SU-DHL-6 (cell line): ENCODE results near the gene PPP1R13B.

Experiments
- H2AFZ ChIP-seq: fragments of 200-600 bp; sonication (generic); 2 replicates; pipeline ENCODE4 v1.6.1; 2014; ENCODE audit warnings: low read depth, mild to moderate bottlenecking, moderate library complexity, mixed read lengths, antibody characterized with exemption, low read length; ENCODE audit not compliant: severe bottlenecking
- H3F3A ChIP-seq: fragments of 200-600 bp; shearing (Covaris generic); 2 replicates; pipeline ENCODE4 v1.6.0; 2016; ENCODE audit warnings: antibody characterized with exemption, mild to moderate bottlenecking; ENCODE audit not compliant: insufficient read depth
- H3K27ac ChIP-seq: fragments of 200-600 bp; sonication (generic); 2 replicates; pipeline ENCODE4 v1.5.1; 2016; ENCODE audit warnings: low read depth, mild to moderate bottlenecking, low read length, moderate library complexity, mixed read lengths
- H3K27me3 ChIP-seq: fragments of 200-600 bp; sonication (generic), shearing (Covaris generic); 2 replicates; pipeline ENCODE4 v1.6.0; 2014; ENCODE audit warnings: mild to moderate bottlenecking, low read length
- H3K36me3 ChIP-seq: fragments of 200-600 bp; sonication (generic); 2 replicates; pipeline ENCODE4 v1.6.1; 2014; ENCODE audit warnings: mild to moderate bottlenecking, low read length, mixed read lengths
- H3K4me2 ChIP-seq: fragments of 300-600, 200-600 bp; shearing (Covaris generic), sonication (generic); 2 replicates; pipeline ENCODE4 v1.6.0; 2014; ENCODE audit warnings: low read length, low read depth, mild to moderate bottlenecking; ENCODE audit not compliant: poor library complexity, severe bottlenecking
- H3K4me3 ChIP-seq: fragments of 200-600 bp; sonication (generic); 2 replicates; pipeline ENCODE4 v1.5.1; 2014; ENCODE audit warnings: antibody characterized with exemption, low read length, mild to moderate bottlenecking, mixed read lengths; ENCODE audit not compliant: insufficient read depth, poor library complexity, severe bottlenecking
- H3K79me2 ChIP-seq: fragments of 200-600 bp; sonication (generic); 2 replicates; pipeline ENCODE4 v1.6.1; 2014; ENCODE audit warnings: mild to moderate bottlenecking, low read length, moderate library complexity; ENCODE audit not compliant: insufficient read depth
- H3K9ac ChIP-seq: fragments of 200-600 bp; sonication (generic); 2 replicates; pipeline ENCODE4 v1.7.0; 2014; ENCODE audit warnings: mild to moderate bottlenecking, low read length
- H3K9me2 ChIP-seq: fragments of 200-600 bp; sonication (generic); replicated peaks from 2 replicates; pipeline ENCODE4 v1.6.1; 2014; ENCODE audit warnings: low read length; ENCODE audit not compliant: insufficient read depth
- H3K9me3 ChIP-seq: fragments of 200-600 bp; sonication (generic); 2 replicates; pipeline ENCODE4 v1.6.1; 2014; ENCODE audit warnings: low read length, mixed read lengths; ENCODE audit not compliant: insufficient read depth
- H4K20me1 ChIP-seq: fragments of 200-600 bp; sonication (generic); 2 replicates; pipeline ENCODE4 v1.6.1; 2014; ENCODE audit warnings: low read depth, mild to moderate bottlenecking, antibody characterized with exemption, low read length, moderate library complexity, mixed read lengths
- EZH2phosphoT487 ChIP-seq: fragments of 200-600 bp; sonication (generic), shearing (Covaris generic); conservative IDR thresholded peaks from 2 replicates; pipeline ENCODE4 v1.6.1; 2018; ENCODE audit warnings: mild to moderate bottlenecking, antibody characterized with exemption, low read length, moderate library complexity, mixed read lengths
- TF ChIP-seq, protein P1 (sequence below): fragments of 200-600 bp; sonication (generic); IDR thresholded peaks from one replicate; pipeline ENCODE4 v1.5.1; 2017; ENCODE audit warnings: antibody characterized with exemption, mild to moderate bottlenecking, low read length, moderate library complexity; ENCODE audit not compliant: insufficient read depth, poor library complexity, severe bottlenecking

Gene PPP1R13B

DNA sequence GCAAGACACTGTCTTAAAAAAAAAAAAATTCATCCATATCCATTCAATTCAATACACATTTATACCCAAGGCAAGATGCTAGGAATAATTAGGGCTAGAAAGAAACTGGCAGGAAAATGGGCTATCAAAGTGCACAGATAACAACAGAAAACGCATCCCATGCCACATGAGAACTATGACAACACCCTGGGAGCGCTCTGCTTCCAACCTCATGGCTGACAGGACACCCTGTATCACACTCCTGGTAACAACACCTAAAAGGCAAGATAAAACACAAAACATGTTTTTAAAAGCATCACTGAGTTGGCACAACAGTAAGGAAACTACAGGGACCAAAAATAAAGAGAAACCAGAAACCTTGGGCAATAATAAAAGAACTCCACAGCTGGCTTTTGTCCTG, 76.9 kb downstream of the PPP1R13B start:
- Histone ChIP-seq H3K9me2 (no peaks in the 10 kb centered on the region), H3K4me2 (no peak overlapping the region), H3K4me3 (no peak overlapping the region), H3F3A (no peaks in the 10 kb centered on the region), H3K9ac (no peak overlapping the region), H2AFZ (no peak overlapping the region), H3K27me3 (no peaks in the 10 kb centered on the region), H3K79me2 (no peaks in the 10 kb centered on the region), H3K27ac (no peak overlapping the region), H4K20me1 (no peaks in the 10 kb centered on the region), H3K9me3 (0 out of 2 replicates have a peak, but pooled peaks cover 6% of the 10 kb centered on the region), H3K36me3 (no peaks in the 10 kb centered on the region)
- TF ChIP-seq EZH2phosphoT487, result no peak
- TF ChIP-seq, protein P1, sequence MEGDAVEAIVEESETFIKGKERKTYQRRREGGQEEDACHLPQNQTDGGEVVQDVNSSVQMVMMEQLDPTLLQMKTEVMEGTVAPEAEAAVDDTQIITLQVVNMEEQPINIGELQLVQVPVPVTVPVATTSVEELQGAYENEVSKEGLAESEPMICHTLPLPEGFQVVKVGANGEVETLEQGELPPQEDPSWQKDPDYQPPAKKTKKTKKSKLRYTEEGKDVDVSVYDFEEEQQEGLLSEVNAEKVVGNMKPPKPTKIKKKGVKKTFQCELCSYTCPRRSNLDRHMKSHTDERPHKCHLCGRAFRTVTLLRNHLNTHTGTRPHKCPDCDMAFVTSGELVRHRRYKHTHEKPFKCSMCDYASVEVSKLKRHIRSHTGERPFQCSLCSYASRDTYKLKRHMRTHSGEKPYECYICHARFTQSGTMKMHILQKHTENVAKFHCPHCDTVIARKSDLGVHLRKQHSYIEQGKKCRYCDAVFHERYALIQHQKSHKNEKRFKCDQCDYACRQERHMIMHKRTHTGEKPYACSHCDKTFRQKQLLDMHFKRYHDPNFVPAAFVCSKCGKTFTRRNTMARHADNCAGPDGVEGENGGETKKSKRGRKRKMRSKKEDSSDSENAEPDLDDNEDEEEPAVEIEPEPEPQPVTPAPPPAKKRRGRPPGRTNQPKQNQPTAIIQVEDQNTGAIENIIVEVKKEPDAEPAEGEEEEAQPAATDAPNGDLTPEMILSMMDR, result no peak

DNA sequence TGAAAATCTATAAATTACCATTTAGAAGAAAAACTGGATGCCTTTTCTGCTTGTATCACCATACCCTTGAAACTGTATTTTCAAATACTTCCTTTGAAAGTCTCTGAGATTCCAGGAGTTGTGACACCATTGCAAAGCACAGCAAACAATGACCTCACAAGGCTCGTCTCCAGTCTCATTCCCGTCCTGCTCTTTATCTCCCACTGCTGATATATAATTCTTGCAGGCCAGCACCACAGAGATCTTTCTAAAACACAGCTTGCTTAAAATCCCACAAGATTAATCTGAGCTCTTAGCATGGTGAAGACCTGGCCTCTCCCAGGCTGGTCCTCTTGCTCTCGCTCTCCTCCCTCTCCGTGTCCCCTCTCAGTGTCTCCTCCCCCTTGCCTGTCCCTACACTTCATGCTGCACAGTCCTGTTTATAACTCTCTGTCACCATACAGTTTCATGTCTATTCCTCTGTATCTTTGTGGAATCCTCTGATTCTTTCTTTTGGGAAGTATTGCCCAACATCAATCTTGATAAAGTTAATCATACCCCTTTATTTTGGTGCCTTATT, 80.0 kb downstream of the PPP1R13B start:
- Histone ChIP-seq H3K4me3 (no peak overlapping the region), H2AFZ (no peak overlapping the region), H3K79me2 (no peaks in the 10 kb centered on the region), H3F3A (no peaks in the 10 kb centered on the region), H3K9ac (no peak overlapping the region), H3K9me3 (0 out of 2 replicates have a peak, but pooled peaks cover 6% of the 10 kb centered on the region), H4K20me1 (no peaks in the 10 kb centered on the region), H3K27ac (no peak overlapping the region), H3K36me3 (no peaks in the 10 kb centered on the region), H3K9me2 (no peaks in the 10 kb centered on the region), H3K27me3 (no peaks in the 10 kb centered on the region), H3K4me2 (no peak overlapping the region)
- no peak for TF ChIP-seq EZH2phosphoT487
- TF ChIP-seq, protein P1, result no peak

DNA sequence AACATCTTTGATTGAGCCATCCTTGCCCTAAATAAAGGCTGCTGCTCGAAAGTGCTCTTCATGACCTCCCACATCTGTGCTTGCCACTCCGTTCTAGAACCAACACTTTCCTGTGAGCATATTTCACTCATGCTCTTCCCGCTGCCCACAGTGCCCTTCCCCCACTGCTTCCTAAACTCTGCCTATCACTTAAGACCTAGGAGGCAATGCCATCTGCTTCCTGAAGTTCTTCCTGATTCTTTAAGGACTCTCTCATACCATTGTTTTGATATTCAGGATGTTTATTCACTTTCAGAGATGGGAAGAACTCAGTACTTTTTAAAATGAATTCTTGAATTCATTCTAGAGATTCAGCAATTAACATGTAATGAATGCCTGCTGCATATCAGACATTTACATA, 81.8 kb downstream of the PPP1R13B start:
- Histone ChIP-seq H3K4me3 (no peak overlapping the region), H4K20me1 (no peaks in the 10 kb centered on the region), H3K9me2 (no peaks in the 10 kb centered on the region), H3K9ac (no peak overlapping the region), H3K27me3 (no peaks in the 10 kb centered on the region), H3K4me2 (no peak overlapping the region), H3K27ac (no peak overlapping the region), H3K36me3 (no peaks in the 10 kb centered on the region), H2AFZ (no peak overlapping the region), H3K9me3 (no peaks in the 10 kb centered on the region), H3F3A (no peaks in the 10 kb centered on the region), H3K79me2 (no peaks in the 10 kb centered on the region)
- TF ChIP-seq, protein P1, result no peak
- TF ChIP-seq EZH2phosphoT487, result no peak
